Measurements from ENCODE around the gene ME1.

ME1 gene

GRCh38 chr6:83424392-83425018 is 6.3 kb downstream of the ME1 start:
- no peak for TF ChIP-seq CTCF (IDR thresholded peaks at IDR 0.05; ENCODE audit: low read depth, low read length)
- in situ Hi-C loops (cut with HindIII; ENCODE audit: low sequenced_read_pairs): no loop called here
- no peak overlapping the region for H3K4me3 ChIP-seq (ENCODE audit: low read depth, low read length)
- DNase-seq (ENCODE audit: low read depth, low spot score): no peak

GRCh38 chr6:83417880-83418663 is 12.8 kb downstream of the ME1 start:
- DNase-seq (ENCODE audit: low read depth, low spot score): peak; percentile 77
- TF ChIP-seq CTCF (IDR thresholded peaks at IDR 0.05; ENCODE audit: low read depth, low read length): peak; percentile 65
- H3K4me3 ChIP-seq (ENCODE audit: low read depth, low read length): no peak overlapping the region
- in situ Hi-C loops (cut with HindIII; ENCODE audit: low sequenced_read_pairs): no loop called here

GRCh38 chr6:83413068-83413467 is 17.8 kb downstream of the ME1 start:
- in situ Hi-C loops (cut with HindIII; ENCODE audit: low sequenced_read_pairs): no loop called here
- no peak for TF ChIP-seq CTCF (IDR thresholded peaks at IDR 0.05; ENCODE audit: low read depth, low read length)
- no peak for DNase-seq (ENCODE audit: low read depth, low spot score)

GRCh38 chr6:83411731-83412130 is 19.1 kb downstream of the ME1 start:
- no peak for DNase-seq (ENCODE audit: low read depth, low spot score)
- in situ Hi-C loops (cut with HindIII; ENCODE audit: low sequenced_read_pairs): no loop called here
- no peak overlapping the region for H3K4me3 ChIP-seq (ENCODE audit: low read depth, low read length)
- no peak for TF ChIP-seq CTCF (IDR thresholded peaks at IDR 0.05; ENCODE audit: low read depth, low read length)

More at GRCh38 chr6:83413068-83413467, 17.8 kb downstream of the ME1 start:
- no peak overlapping the region for H3K4me3 ChIP-seq (ENCODE audit: low read depth, low read length)

GRCh38 chr6:83403191-83403590 is 27.7 kb downstream of the ME1 start:
- in situ Hi-C loops (cut with HindIII; ENCODE audit: low sequenced_read_pairs): no loop called here
- no peak overlapping the region for H3K4me3 ChIP-seq (ENCODE audit: low read depth, low read length)
- no peak for TF ChIP-seq CTCF (IDR thresholded peaks at IDR 0.05; ENCODE audit: low read depth, low read length)
- no peak for DNase-seq (ENCODE audit: low read depth, low spot score)

- no peak for TF ChIP-seq CTCF (IDR thresholded peaks at IDR 0.05; ENCODE audit: low read depth, low read length)
- in situ Hi-C loops (cut with HindIII; ENCODE audit: low sequenced_read_pairs): no loop called here
- H3K4me3 ChIP-seq (ENCODE audit: low read depth, low read length): no peak overlapping the region
- DNase-seq (ENCODE audit: low read depth, low spot score): no peak
Observed at GRCh38 chr6:83389606-83390005, 41.2 kb downstream of the ME1 start.
